ENCODE measurements around the gene TARM1. TPM values are rescaled to one million over a fixed set of nuclear protein-coding genes. Genes with fewer than 3 reads are reported as not detected.

The TARM1 gene

Small RNA genes lying within 50 kb of the gene (small RNA-seq; reads per million reads assigned to genes)
- not detected for gene AC012314.20 (ENCODE audit: insufficient read depth)

Data from neuronal stem cell (in vitro differentiated cells).